HG02852 (cell line): Measurements from ENCODE around the gene PTPRK.
A peak's percentile ranks its signal among the peaks of the same experiment; 100 is the strongest.

Experiments used
- ATAC-seq: cut with Tn5 transposase; IDR thresholded peaks from one replicate; pipeline ENCODE4 v1.9.1; 2021; ENCODE audit warnings: mild to moderate bottlenecking, moderate library complexity; ENCODE audit not compliant: unreplicated experiment

PTPRK gene

DNA sequence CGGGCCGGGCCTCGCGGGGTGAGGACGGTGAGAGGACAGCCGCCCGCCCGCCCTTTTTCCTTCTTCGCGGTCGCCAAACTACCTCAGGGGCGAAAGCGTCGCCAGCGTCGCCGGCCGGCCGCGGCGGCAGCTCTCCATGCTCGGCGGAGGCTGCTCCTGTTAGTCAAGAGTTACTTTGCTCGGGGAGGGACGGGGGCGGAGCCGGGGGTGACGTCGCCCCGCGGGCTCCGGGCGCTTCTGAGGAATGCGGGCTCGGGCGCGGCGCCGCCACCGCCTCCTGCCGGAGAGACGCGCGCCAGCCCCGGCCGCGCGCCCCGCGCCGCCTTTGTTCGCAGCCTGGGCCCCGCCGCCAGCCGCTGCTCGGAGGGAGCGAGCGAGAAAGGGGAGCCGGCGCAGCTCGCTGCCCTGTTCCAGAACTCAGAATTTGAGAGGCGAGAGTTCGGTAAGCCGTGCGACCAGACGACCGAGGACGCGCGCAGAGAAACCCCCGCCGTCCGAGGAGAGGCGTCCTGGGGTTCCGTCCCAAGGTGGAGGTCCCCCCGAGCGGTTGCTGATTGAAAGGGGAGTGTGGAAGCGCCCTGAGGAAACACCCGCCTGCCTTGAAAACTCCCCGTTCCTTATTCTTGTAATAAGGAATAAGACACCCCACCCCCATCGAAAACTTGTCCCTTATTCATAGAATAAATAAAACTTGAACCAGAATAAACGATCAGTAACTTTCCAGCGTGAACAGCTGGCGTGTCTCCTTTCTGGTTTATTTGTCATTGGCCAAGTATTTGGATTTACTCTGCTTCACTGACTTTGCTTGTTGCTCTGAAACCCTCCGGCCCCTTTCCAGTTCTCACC lies at the start of gene PTPRK:
TSS of gene PTPRK (minus strand) at position 164 of the 846 bp plus-strand sequence. CDS start 241 bp downstream, outside the sequence.
- peak; percentile 88 for ATAC-seq

DNA sequence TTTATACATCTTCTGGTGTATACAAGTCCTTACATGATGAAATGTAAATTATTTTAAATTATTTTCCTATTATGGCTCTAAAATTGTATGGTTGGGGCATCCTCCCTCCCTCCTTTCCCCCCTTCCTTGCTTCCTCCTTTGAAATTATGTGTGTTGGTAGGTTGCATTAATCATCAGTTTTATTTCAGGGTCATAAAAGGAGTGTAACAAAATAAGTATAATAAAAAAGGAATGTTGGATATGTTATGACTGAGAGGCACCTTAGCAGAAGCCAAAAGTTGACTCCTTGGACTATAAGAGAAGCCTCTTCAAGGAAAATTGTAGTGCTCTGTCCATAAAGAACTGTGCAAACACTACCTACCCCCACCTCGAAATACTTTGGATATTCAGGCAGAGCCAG lies 46.6 kb upstream of the PTPRK start:
- ATAC-seq, result no peak

DNA sequence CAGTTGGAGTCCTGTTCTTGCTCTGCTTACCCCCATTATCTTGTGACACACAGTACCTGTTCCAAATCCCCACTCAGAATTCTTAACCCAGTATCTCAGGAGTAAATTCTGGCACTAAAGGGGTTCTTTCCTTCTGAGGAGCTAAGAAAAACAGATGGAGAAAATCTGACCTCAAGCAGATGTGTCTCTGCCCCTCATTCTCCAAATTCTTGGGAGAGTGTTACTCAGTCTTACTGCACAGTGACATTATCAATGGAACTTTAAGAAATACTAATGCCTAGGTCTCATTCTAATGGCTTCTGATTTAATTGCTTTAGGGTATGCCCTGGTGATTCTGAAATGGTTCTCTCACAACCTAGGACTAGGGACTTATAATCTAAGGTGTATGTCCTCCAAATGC lies 40.6 kb upstream of the PTPRK start:
- ATAC-seq, result no peak

DNA sequence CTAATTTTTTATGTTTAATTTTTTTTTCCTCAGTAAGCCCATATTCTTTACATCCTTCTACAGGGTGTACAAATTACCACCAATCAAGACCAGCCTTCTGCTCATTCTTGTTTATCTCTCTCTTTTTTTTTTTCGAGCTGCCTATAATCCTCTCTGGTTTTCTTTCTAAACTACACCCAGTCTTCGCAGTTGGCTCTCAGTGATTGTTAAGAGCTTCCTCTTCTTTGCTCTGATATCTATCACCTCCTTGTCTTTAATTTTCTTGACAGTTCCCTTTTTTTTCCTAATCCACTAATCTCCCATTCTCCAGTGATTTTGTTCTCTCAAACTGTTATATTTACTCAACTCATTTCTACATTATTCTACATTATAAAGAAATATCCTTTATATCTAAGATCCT lies 38.5 kb upstream of the PTPRK start:
- no peak for ATAC-seq

DNA sequence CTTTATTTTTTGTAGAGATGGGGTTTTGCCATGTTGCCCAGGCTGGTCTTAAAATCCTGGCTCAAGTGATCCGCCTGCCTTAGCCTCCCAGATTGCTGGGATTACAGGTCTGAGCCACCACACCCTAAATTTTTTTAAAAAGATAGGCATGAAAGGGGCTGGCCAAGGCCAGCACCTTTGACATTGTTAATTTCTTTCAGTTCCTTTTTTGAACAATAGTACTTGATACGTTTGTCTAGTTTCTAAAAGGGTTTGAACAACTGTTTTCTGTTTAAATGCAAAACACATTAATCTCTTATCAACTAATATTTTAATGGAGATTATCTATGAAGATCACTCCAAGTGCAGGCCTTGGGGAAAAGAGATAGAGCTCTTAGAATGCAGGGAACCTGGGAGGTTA lies 37.6 kb upstream of the PTPRK start:
- ATAC-seq, result peak; percentile 45

DNA sequence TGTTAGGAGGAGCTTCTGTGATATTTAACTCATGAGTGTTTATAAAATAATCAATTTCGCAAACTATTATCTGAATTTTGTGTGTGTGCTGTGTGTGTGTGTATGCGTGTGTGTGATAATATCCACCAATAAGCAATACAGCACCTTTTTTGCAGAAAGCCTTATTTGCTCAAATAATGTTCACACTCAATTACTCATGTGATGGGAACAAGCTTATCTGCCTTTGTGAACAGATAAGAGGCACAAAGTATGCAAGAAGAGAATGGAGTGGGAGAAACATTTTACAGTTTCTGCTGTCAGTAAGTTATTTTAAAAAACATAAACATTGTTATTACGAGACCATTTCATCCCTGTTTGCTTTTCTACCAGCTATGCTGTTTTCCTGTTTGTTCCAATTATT lies 36.7 kb upstream of the PTPRK start:
- ATAC-seq, result no peak

DNA sequence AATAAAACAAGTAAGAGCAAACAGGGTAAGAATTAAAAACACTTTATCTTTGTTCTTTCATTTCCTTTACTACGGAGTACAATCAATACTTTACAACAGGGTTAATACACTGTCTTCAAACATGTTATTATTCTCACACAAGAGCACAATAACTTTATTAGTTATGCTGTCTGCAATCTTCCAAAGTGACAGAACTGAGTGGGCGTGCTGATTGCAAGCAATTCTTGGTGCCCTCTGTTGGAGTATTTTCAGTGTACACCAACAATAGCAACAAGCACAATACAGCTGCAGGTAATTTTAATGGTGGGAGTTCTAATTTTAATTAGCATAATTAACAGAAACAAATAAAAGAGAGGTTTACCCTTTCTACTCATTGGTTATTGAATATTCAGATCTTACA lies 33.9 kb upstream of the PTPRK start:
- ATAC-seq, result no peak

DNA sequence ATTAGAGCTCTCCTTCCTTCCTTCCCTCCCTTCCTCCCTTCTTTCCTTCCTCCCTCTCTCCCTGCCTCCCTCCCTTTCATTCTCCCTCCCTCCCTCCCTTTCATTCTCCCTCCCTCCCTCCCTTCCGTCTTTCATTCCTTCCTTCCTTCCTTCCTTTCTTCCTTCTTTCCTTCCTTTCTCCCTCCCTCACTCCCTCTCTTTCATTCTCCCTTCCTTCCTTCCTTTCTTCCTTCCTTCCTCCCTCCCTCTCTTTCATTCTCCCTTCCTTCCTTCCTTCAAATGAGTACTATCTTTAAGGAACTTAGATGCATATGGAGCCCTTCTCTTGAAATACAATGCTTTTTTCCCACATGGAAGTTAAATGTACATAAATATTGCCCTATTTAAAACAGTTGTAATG lies 20.9 kb upstream of the PTPRK start:
- ATAC-seq, result no peak

DNA sequence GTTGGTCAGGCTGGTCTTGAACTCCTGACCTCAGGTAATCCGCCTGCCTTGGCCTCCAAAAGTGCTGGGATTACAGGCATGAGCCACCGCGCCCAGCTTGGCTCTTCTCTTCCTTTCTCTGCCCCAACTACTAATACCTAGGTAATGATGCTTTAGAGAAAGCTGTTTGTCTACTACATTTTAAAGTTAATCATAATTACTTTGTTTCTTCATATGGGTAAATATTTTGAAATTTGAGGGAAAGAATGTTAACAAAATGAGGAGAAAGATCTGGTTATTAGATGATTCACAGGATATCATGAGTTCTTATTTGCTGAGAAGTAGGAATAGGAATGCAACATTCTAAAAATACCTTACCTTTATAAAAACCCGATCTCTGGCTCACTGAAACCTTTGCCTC lies 18.4 kb upstream of the PTPRK start:
- ATAC-seq, result no peak

DNA sequence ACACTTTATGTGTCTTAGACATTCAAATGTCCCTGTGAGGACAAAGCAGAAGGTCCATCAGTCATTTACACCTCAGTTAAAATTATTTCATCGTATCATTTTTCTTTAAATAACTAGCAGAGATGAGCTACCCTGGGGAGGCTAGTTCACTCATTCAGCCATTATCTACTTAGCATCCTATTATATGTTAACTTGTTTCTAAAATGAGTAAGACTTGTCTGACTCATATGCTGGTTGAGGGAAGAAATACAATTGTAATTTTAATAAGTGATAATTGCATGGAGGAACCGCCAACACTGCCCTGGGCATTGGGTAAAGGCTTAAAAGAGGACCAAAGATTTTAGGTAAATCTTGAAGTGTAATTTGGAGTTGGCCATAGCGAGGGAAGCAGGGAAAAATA lies 12.4 kb upstream of the PTPRK start:
- no peak for ATAC-seq

DNA sequence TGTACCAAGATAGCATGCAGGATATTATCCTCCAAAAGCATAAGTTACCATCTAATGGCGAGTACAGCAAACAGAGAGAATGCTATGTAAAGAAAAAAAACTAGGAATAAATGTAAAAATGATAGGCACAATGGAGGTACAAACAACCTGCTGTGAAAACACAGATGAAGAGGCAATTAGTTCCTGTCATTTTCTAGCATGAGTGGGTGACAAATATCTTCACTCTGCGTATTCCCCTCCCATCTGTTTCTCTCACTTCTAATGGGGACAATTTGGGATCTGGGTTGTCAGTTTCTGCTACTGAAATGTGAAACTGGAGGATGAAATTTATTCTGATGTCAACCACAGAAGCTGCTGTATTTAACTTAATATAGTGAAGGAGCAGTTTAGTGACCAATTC lies 11.7 kb upstream of the PTPRK start:
- ATAC-seq, result no peak

DNA sequence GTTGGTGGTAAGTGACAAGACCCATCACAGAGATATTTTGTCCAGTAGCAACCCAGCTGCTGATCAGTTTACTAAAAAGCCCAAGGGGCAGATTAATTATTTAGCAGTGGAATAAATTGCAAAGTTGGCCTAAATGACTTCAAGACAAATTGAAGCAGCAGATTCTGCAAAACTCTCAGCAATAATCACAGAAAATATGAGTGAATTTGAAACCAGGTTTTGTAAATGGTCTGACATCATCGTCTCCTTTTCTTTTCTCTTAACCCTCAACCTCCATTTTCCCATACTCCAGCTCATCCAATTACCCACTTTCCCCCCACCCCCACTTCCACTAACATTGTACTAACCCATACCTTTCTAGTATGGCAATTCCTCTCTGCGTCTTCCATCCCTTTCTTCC lies 11.3 kb upstream of the PTPRK start:
- no peak for ATAC-seq

DNA sequence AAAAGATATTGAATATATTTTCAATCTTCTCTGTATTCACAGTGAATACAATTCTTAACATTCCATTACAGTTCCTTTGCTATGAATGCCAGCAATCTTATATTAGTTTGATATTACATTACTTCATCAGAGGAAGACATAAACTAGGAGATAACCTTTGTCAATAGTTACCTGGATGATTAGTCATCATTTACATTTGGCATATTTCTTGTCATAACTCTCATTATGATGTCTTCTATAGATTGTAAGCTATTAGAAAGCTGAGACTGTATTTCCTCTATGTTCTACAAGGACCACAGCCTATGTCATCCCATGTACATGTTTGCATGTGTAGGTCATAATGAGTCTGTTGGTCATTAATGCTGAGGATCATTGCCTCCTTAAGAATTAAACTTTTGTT lies 7.8 kb upstream of the PTPRK start:
- no peak for ATAC-seq

DNA sequence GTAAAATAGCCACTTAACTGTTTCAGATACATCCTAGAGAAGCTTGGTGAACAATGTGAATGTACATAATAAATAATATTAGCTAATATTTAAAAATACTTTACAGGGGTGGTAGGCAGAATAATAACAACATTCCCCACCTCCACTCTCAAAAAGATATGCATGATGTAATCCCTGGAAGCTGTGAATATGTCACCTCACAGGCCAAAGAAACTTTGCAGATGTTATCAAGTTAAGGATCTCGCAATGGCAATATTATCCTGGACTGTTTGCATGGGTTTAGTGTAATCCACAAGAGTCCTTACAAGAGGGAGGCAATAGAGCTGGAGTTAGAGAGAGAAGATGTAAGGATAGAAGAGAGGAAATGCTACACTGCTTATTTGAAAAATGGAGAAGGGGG lies 7.0 kb upstream of the PTPRK start:
- no peak for ATAC-seq

DNA sequence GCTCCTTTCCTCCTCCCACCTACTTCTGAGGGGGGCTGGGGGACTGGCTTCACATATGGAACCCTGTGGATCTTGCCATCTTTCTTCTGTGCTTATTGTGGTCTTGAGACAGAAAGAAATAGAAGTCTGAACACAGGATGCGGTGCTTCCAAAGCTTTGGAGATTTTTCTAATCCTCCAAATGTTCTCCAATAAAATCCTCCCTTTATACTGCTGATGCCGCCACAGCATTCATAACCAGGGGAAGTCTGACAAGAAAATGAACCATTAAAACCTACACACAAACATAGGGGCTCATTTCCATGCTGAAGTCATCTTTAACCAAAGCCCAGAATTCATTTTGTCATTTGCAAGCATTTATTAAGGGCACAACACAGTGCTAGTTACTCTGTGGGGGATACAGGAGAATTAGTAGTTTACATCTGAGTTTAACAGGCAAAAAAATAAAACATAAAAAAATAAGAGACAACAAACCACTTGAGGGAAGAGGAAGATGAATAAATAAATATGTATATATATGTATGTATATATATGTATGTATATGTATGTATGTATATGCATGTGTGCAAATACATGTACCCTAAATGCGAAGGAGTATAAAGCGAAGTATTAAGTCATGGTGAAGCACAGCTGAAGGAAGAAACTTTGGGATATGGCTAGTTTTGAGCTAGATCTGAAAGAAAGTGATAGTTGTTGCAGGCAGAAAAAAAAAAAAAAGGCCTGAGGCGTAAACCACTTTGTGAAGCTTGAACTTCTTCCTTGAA lies 5.9 kb upstream of the PTPRK start:
- ATAC-seq, result no peak

DNA sequence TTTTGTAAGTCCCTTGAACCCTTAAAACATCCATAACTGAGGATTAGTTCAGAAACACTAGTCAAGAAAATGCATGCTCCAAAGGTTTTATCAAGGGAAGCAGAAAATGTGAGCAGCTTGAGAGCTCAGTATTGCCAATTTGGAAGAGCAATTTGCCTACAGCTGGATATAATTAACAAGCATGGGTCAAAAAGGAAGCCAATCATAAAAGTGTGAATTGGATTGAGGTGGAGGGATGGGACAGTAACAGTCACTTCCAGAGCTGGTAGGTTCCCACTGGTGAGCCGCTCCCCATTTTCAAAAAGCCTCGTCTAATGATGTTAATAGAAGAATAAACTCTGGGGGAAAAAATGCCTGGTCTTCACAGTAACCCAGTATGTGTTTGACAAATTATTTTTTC lies 5.0 kb upstream of the PTPRK start:
- ATAC-seq, result no peak

DNA sequence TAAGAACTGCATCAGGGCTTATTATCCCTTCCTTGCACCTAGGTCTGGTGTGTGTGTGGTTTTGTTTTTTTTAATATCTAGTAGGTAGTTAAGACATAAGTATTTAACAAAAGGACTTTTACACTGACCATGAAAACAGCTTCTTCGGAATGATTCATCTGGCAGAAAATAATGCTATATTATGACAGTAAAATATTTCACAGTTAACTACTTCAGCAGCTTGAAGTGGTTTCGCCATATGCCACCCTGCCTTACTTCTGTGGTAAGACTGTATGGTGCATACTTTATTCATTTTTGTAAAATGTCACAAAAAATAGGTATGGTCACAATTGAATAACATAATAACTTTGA lies 858 bp upstream of the PTPRK start:
- no peak for ATAC-seq

DNA sequence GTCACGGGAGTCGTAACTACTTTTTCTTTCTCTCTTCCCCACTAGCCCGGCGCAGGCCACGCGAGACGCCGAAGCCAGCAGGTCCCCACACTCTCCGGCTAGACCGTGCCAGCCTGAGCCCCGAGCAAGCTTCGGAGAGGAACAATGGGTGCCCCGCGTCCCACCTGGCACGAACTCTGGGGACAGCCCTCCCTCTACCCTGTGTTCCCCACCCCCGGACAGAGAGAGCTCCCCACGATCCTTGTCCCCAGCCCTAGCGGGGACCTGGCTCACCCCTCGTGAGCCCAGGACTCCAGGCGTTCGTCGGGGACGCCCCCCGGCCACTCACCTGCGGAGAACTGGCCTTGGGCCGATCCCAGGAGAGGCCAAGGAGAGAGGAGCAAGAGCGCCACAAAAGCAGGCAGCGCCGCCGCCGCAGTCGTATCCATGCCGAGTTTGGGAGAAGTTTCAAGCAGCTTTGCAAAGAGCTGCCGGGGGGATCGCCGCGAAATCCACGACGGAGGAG lies 416 bp downstream of the PTPRK start:
- ATAC-seq, result peak; percentile 23

DNA sequence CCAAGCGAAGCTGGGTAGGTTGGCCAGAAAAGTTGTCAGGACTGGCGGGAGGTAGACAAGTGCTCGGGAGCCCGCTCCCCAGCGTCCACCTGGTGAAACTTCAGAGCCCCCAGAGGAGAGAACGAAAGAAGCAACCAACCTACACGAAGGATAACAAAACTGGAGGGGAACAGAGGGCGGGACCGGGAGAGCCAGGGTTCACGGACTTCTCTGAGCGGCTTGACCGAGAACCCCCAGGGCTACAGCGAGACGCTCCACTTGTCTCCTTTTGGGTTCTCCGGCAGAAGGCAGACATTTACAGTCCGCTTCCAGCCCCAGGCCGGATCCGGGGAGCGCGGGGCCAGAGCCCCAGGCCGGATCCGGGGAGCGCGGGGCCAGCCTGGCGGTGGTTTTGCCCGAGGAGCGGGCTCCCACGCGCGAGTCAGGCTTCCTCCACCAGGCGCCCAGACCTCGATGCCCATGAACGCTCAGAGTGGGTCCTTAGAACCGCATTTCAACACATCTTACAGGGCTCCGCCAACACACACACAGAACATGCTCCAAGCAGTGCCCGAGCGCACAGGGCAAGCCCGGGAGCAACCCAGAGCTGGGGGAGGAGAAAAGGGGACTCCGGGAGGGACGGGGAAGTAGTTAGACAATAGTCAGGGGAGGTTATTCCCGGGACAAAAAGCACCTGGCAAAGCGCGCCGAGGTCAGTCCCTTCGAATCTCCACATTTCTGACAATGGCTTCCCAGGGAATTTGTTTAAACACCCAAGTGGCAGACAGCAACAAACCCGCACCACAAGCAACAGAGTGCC lies 1.1 kb downstream of the PTPRK start:
- peak; percentile 7 for ATAC-seq

DNA sequence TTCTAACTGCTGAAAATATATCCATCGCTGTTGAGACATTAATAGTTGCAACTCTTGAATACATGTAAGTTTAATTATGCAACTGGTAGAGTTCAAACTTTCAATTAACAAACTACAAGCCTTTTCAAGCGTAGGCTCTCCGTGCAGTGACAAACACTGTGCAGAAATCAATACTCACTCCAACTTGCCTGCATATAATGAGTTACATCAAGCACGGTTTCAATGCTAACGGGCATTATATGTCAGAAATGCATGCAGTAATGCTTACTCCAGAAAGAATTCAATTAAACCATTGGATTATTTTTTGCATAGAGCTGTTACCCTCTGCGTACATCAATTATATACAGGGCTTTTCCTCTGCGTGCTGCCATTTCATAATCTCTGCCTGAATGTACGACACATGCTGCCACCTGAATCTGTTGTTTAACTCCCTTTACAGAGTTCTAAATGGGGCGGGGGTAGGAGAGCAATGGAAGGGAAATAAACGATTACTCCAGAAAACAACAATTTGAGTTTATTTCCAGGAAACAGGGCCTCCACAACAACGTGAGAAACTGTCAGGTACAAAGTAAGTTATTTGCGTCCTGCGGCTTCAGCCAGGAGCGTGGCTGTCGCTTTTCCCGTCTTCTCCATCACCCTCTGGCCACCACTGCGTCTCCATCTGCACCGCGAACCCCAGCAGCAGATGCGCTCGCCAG lies 1.8 kb downstream of the PTPRK start:
- ATAC-seq, result no peak

DNA sequence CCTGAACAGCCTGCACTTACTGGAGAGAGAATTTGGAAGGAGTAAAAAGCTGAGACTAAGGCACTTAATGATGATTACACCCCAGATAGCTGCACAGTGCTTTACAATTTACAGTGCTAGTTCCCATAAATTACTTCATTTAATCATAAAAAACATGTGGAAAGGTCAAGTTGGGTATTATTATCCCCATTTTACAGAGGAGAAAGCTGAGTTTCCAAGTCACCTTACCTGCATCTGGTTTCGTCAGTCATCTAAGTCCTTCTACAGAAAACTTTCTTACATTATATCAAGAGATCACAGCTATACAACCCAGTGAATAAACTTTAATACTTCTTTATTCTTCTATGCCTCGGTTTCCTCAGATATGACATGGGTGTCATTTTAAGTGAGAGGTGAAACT lies 3.3 kb downstream of the PTPRK start:
- no peak for ATAC-seq
